Naive thymus-derived CD4-positive, alpha-beta T cell (primary cell): ENCODE measurements around the gene SLC30A2. TPM values are rescaled to one million over a fixed set of nuclear protein-coding genes. Genes with fewer than 3 reads are reported as not detected.
A peak's percentile ranks its signal among the peaks of the same experiment; 100 is the strongest.

Experiments
- ATAC-seq: fragments of 150-1000 bp; cut with Tn5 transposase; 2 replicates; pipeline ENCODE4 v1.10.0; 2021; ENCODE audit warnings: mild to moderate bottlenecking, moderate library complexity
- CTCF ChIA-PET: fragments of 350-600 bp; sonication (Branson Sonifier 250); formaldehyde crosslinking; loops from one replicate; lab custom pipeline; 2021; ENCODE audit warnings: antibody characterized with exemption; lab: Charles Lee
- POLR2A ChIA-PET: fragments of 350-600 bp; sonication (Branson Sonifier 250); formaldehyde crosslinking; loops from one replicate; lab custom pipeline; 2021; ENCODE audit warnings: antibody characterized with exemption, inconsistent platforms; lab: Charles Lee
- DNase-seq, 9 donors: peaks; one replicate each; pipeline versions ENCODE4 v3.0.0 to v3.0.0-alpha.2; 2020 to 2022; ENCODE audit warnings: mixed read lengths in 1 of 9
- H3K27ac ChIP-seq: one replicate; pipeline ENCODE4 v1.7.0; 2013; ENCODE audit warnings: mild to moderate bottlenecking, low read depth, low read length, moderate library complexity
- H3K27me3 ChIP-seq, 2 donors: one replicate each; pipeline ENCODE4 v1.7.0; 2013; ENCODE audit warnings: low read length in 2 of 2, mild to moderate bottlenecking in 2 of 2, moderate library complexity in 2 of 2; ENCODE audit not compliant: control insufficient read depth in 2 of 2, insufficient read depth in 2 of 2
- H3K36me3 ChIP-seq, 3 experiments: 1 replicate in 2 of 3; 2 replicates in 1 of 3; pipeline ENCODE4 v1.7.0; 2013; ENCODE audit warnings: low read length in 3 of 3, mild to moderate bottlenecking in 3 of 3, moderate library complexity in 1 of 3; ENCODE audit not compliant: insufficient read depth in 3 of 3, control insufficient read depth in 2 of 3
- H3K4me1 ChIP-seq, 2 donors: one replicate each; pipeline ENCODE4 v1.7.0; 2013; ENCODE audit warnings: low read length in 2 of 2, mild to moderate bottlenecking in 2 of 2, moderate library complexity in 1 of 2; ENCODE audit not compliant: control insufficient read depth in 2 of 2, insufficient read depth in 2 of 2
- H3K4me3 ChIP-seq: 2 replicates; pipeline ENCODE4 v1.7.0; 2013; ENCODE audit warnings: mild to moderate bottlenecking, low read length
- H3K9me3 ChIP-seq, 3 experiments: 1 replicate in 2 of 3; 2 replicates in 1 of 3; pipeline ENCODE4 v1.7.0; 2013; ENCODE audit warnings: low read length in 3 of 3; ENCODE audit not compliant: control insufficient read depth in 2 of 3
- H3K27ac Mint-ChIP-seq, 9 donors: one replicate each; pipeline ENCODE4 v1.8.0; 2020 to 2022; ENCODE audit warnings: mixed read lengths in 9 of 9, mild to moderate bottlenecking in 8 of 9, moderate library complexity in 5 of 9, inconsistent platforms in 2 of 9
- H3K27me3 Mint-ChIP-seq, 5 donors: one replicate each; pipeline ENCODE4 v1.8.0; 2021 to 2022; ENCODE audit warnings: mixed read lengths in 5 of 5, mild to moderate bottlenecking in 1 of 5
- H3K36me3 Mint-ChIP-seq, 5 donors: one replicate each; pipeline ENCODE4 v1.8.0; 2020 to 2022; ENCODE audit warnings: mixed read lengths in 5 of 5, mild to moderate bottlenecking in 3 of 5, inconsistent platforms in 1 of 5
- H3K4me1 Mint-ChIP-seq, 7 donors: one replicate each; pipeline ENCODE4 v1.8.0; 2020 to 2022; ENCODE audit warnings: mixed read lengths in 7 of 7, mild to moderate bottlenecking in 3 of 7, inconsistent platforms in 1 of 7
- H3K4me3 Mint-ChIP-seq, 10 donors: one replicate each; pipeline ENCODE4 v1.8.0; 2020 to 2022; ENCODE audit warnings: mild to moderate bottlenecking in 10 of 10, mixed read lengths in 10 of 10, moderate library complexity in 6 of 10, inconsistent platforms in 2 of 10
- H3K9me3 Mint-ChIP-seq, 11 donors: one replicate each; pipeline ENCODE4 v1.8.0; 2020 to 2022; ENCODE audit warnings: mixed read lengths in 11 of 11, mild to moderate bottlenecking in 4 of 11, inconsistent platforms in 1 of 11, moderate library complexity in 1 of 11
- intact Hi-C, 2 donors: fragments of 100-400 bp; cut with micrococcal nuclease; formaldehyde crosslinking; loops; one replicate each; pipeline ENCODE4 v1.15.1; 2023
- polyA plus RNA-seq, 2 donors: library from polyadenylated mRNA; unstranded; fragments of 300-500 nt; fragmentation: Illumina TruSeq; gene quantifications; one replicate each; pipeline ENCODE4 v1.2.3, GENCODE V29; 2021
- total RNA-seq, 6 experiments: library from RNA in 5 of 6; stranded (reverse) in 5 of 6; gene quantifications; 1 replicate in 5 of 6; 2 replicates in 1 of 6; pipeline ENCODE4 v1.2.3 and lab custom pipeline; 2021 to 2026

The SLC30A2 gene
- total and polyA plus RNA-seq, 7 experiments from 2014 or later = not detected

- Histone ChIP-seq H3K36me3 (no peaks in the 10 kb centered on the region), H3K9me3 (no peaks in the 10 kb centered on the region), H3K27me3 (no peaks in the 10 kb centered on the region), H3K27ac (no peak overlapping the region), H3K4me1 (no peaks in the 10 kb centered on the region), H3K4me3 (no peak overlapping the region)
- ChIA-PET POLR2A (interaction anchor here (0.6 kb wide), 1 partner anchor 62 kb away, joined by 4 read pairs; no protein-coding TSS in a partner anchor), CTCF (interaction anchor here (0.8 kb wide), 1 partner anchor 90 kb away, joined by 3 read pairs; no protein-coding TSS in a partner anchor)
- Mint-ChIP-seq H3K27ac (no peak overlapping the region), H3K36me3 (no peaks in the 10 kb centered on the region), H3K4me1 (no peaks in the 10 kb centered on the region), H3K9me3 (no peaks in the 10 kb centered on the region), H3K4me3 (no peak overlapping the region), H3K27me3 (peaks cover 2 to 39% (median 13%) of the 10 kb centered on the region in 5 donors)
- intact Hi-C loops = no loop called here
- ATAC-seq = no peak
- DNase-seq = no peak
These were observed 18.6 kb upstream of the SLC30A2 start for GRCh38 chr1:26064553-26064952.

DNA sequence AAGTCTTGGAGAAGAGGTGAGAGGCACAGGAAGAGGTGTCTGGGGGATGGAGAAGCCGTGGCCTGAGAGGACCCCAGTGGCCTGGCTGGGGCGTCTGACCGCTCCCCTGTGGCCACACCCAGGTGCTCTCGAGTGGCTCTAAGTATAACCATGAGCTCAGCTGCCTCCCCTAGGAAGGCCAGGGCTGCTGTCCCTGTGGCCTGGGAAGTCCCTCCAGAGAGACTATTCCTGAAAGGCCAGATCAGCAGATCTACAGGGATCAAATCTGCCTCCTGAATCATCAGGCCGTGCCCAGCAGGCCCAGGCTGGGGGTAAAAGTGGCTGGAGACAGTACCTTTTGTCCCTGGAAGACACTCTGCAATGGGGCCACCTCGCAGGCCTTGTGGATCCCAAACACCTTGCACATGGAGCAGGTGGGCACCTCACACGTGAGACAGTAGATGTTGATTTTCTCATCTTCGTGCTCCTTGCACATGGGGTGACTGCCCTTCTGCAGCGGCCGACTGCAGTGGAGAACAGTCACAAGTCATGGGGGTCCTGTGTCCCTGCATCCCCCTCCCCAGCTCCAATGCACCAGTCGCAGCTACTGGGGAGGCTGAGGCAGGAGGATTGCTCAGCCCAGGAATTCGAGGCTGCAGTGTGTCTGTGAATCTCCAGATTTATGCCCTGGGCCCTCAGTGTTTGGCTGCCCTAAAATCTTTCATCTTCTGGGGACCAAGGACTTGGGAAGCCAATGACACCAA is 15.1 kb upstream of the SLC30A2 start:
- Histone ChIP-seq H3K27me3 (no peaks in the 10 kb centered on the region), H3K4me3 (no peak overlapping the region), H3K27ac (no peak overlapping the region), H3K4me1 (no peaks in the 10 kb centered on the region), H3K36me3 (no peaks in the 10 kb centered on the region), H3K9me3 (no peaks in the 10 kb centered on the region)
- Mint-ChIP-seq H3K4me3 (no peak overlapping the region), H3K4me1 (no peaks in the 10 kb centered on the region), H3K27me3 (peaks cover 6 to 38% (median 20%) of the 10 kb centered on the region in 5 donors), H3K36me3 (no peaks in the 10 kb centered on the region), H3K27ac (peak overlapping the region in 1 of 9 donors; percentile 25), H3K9me3 (no peaks in the 10 kb centered on the region)
- intact Hi-C loops = no loop called here
- ChIA-PET CTCF (no interaction called here), POLR2A (interaction anchor here (0.6 kb wide), 1 partner anchor 288 kb away, joined by 3 read pairs; no protein-coding TSS in a partner anchor)
- ATAC-seq (no peak), DNase-seq (no peak)

- Histone ChIP-seq H3K36me3 (no peaks in the 10 kb centered on the region), H3K27ac (no peak overlapping the region), H3K4me3 (no peak overlapping the region), H3K9me3 (no peaks in the 10 kb centered on the region), H3K27me3 (no peaks in the 10 kb centered on the region), H3K4me1 (no peaks in the 10 kb centered on the region)
- CTCF ChIA-PET = interaction anchor here (0.6 to 1.6 kb wide), 2 partner anchors 55 to 110 kb away, joined by 3 to 4 read pairs; no protein-coding TSS in a partner anchor
- Mint-ChIP-seq H3K36me3 (no peaks in the 10 kb centered on the region), H3K4me1 (no peaks in the 10 kb centered on the region), H3K27me3 (peaks cover 6 to 44% (median 23%) of the 10 kb centered on the region in 5 donors), H3K4me3 (no peak overlapping the region), H3K9me3 (no peaks in the 10 kb centered on the region), H3K27ac (no peak overlapping the region)
- intact Hi-C loops = no loop called here
- POLR2A ChIA-PET = no interaction called here
- DNase-seq = no peak
- ATAC-seq = no peak
These were observed 14.0 kb upstream of the SLC30A2 start for GRCh38 chr1:26059906-26060305.

DNA sequence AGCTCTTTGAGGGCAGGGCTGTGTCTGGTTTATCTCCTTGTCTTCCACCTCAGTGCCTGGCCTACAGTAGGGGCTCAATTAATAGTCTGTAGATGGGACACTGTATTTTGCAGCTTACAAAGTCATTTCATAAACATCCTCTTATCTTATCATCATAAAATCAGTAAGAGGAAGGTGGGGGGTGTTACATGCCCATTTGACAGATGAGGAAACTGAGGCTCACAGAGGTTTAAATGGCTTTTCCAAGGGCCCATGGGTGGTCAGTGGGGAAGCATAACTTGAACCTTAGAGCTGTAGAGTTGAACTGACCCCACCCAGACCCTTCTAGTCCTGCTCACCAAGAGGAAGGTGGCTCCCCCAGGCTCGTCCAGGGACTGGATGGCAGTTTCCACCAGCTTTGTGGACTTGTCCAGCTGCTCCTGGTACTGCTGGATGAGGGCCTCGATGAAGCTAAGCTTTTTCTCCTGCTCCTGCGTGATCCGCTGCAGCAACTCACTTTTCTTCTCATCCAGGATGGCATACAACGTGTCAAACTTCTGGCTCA is 12.2 kb upstream of the SLC30A2 start:
- H3K4me1 Mint-ChIP-seq = no peaks in the 10 kb centered on the region
- ChIA-PET CTCF (interaction anchor here (0.5 to 1.6 kb wide), 2 partner anchors 57 to 655 kb away, joined by 3 to 4 read pairs; no protein-coding TSS in a partner anchor), POLR2A (no interaction called here)
- H3K36me3 Mint-ChIP-seq = no peaks in the 10 kb centered on the region
- no peak overlapping the region for H3K4me3 ChIP-seq
- no peaks in the 10 kb centered on the region for H3K36me3 ChIP-seq
- H3K4me3 Mint-ChIP-seq = no peak overlapping the region
- no peaks in the 10 kb centered on the region for H3K9me3 ChIP-seq
- H3K27ac Mint-ChIP-seq = no peak overlapping the region
- ATAC-seq (no peak), DNase-seq (no peak)
- H3K9me3 Mint-ChIP-seq = no peaks in the 10 kb centered on the region
- peaks cover 16 to 55% (median 35%) of the 10 kb centered on the region in 5 donors for H3K27me3 Mint-ChIP-seq
- no peaks in the 10 kb centered on the region for H3K4me1 ChIP-seq
- H3K27me3 ChIP-seq = no peaks in the 10 kb centered on the region
- H3K27ac ChIP-seq = no peak overlapping the region
- intact Hi-C loops = no loop called here

DNA sequence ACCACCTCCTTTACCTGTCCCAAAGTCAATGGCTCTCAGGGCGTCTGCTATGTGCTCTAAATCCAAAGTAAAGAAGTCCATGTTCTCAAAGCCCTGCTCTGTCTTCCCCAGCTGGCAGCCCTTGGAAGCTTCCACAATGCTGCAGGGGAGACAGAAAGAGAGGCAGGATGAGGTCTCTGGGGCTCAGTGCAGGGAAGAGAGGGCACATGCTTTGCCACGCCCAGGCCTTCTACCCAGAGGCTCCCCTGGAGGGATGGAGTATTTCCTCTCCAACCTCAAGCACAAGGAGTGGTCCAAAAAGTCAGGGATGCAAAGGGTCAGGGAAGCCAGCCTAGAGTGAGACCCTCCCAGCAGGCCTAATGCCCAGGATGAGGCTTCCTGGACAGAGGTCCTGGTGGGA is 11.3 kb upstream of the SLC30A2 start:
- intact Hi-C loops = no loop called here
- Mint-ChIP-seq H3K27ac (no peak overlapping the region), H3K36me3 (no peaks in the 10 kb centered on the region), H3K4me1 (no peaks in the 10 kb centered on the region), H3K4me3 (no peak overlapping the region), H3K27me3 (peaks cover 16 to 55% (median 34%) of the 10 kb centered on the region in 5 donors), H3K9me3 (no peaks in the 10 kb centered on the region)
- Histone ChIP-seq H3K27me3 (no peaks in the 10 kb centered on the region), H3K4me1 (no peaks in the 10 kb centered on the region), H3K9me3 (no peaks in the 10 kb centered on the region), H3K36me3 (no peaks in the 10 kb centered on the region), H3K4me3 (no peak overlapping the region), H3K27ac (no peak overlapping the region)
- ATAC-seq (no peak), DNase-seq (no peak)
- POLR2A ChIA-PET = no interaction called here
- CTCF ChIA-PET = no interaction called here

GRCh38 chr1:26055041-26055440 is 9.1 kb upstream of the SLC30A2 start:
- intact Hi-C loops = no loop called here
- Histone ChIP-seq H3K36me3 (no peaks in the 10 kb centered on the region), H3K9me3 (no peaks in the 10 kb centered on the region), H3K27me3 (no peaks in the 10 kb centered on the region), H3K27ac (no peak overlapping the region), H3K4me1 (no peaks in the 10 kb centered on the region), H3K4me3 (no peak overlapping the region)
- no peaks in the 10 kb centered on the region for H3K9me3 Mint-ChIP-seq
- H3K4me1 Mint-ChIP-seq = peaks cover 0 to under 1% (median 0%) of the 10 kb centered on the region in 7 donors
- H3K4me3 Mint-ChIP-seq = no peak overlapping the region
- H3K27me3 Mint-ChIP-seq = peaks cover 17 to 65% (median 41%) of the 10 kb centered on the region in 5 donors
- H3K36me3 Mint-ChIP-seq = no peaks in the 10 kb centered on the region
- POLR2A ChIA-PET = no interaction called here
- ATAC-seq (no peak), DNase-seq (no peak)
- CTCF ChIA-PET = interaction anchor here (0.7 kb wide), 2 partner anchors 57 to 118 kb away, joined by 3 to 6 read pairs; partner anchors contain the start of gene PAFAH2
- no peak overlapping the region for H3K27ac Mint-ChIP-seq
